Vagina (tissue), 2 donors: ENCODE results near the gene ZIC4.

Source experiments
- POLR2A ChIP-seq, 2 donors: fragments of 450-650 bp; IDR thresholded peaks; one replicate each; pipeline ENCODE4 v1.6.1; 2017; ENCODE audit warnings: antibody characterized with exemption in 2 of 2, mild to moderate bottlenecking in 2 of 2, moderate library complexity in 2 of 2
- POLR2AphosphoS5 ChIP-seq, 2 donors: sonication (generic); formaldehyde crosslinking; IDR thresholded peaks; one replicate each; pipeline ENCODE4 v1.9.0; 2017; ENCODE audit warnings: antibody characterized with exemption in 2 of 2, mild to moderate bottlenecking in 2 of 2, low read depth in 1 of 2; ENCODE audit not compliant: insufficient read depth in 1 of 2
- TF ChIP-seq, protein P1 (sequence below), 3 experiments: fragments of 450-650 bp in 2 of 3; fragments of 200-600 bp in 1 of 3; sonication (generic) in 1 of 3; IDR thresholded peaks; one replicate each; pipeline ENCODE4 v1.5.1; 2017 to 2019; ENCODE audit warnings: antibody characterized with exemption in 3 of 3, mild to moderate bottlenecking in 2 of 3, moderate library complexity in 2 of 3

DNA sequence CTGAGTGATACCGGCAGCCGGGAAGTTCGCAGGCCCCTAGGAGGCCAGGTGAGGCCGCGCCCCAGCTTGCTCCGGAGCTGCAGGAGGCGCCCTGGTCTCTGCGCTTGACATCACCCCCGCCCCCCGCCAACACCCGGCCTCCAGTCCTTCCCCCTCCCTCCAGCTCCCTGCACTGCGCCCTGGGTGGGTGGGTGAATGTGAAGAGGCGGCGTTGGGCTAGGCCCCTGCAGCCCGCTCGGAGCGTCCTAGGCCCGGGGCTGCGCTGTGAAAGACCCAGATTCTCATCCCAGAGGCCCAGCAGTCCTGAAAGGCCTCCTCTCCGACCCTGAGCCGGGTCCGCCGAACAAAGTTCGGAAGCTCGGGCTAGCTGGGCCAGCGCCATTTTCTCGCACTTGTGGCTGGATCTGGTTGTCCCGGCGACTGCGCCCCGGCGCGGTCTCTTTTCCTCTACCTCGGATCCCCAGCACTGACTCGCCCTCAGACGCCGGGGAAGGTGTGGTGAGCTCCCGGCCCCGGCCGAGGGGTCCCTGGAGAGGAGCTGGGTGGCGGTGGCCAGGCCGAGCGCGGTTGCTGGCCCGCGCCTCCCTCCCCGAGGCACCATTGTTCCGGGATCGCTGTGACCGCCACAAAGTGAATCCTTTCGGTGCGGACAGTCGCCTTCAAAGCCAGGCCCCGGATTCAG lies 12.9 kb downstream of the ZIC4 start:
- TF ChIP-seq POLR2A (IDR thresholded peaks at IDR 0.05) (no peak), POLR2AphosphoS5 (IDR thresholded peaks at IDR 0.05; ENCODE audit: insufficient read depth in 1 of 2, low read depth in 1 of 2) (no peak)
- TF ChIP-seq, protein P1, sequence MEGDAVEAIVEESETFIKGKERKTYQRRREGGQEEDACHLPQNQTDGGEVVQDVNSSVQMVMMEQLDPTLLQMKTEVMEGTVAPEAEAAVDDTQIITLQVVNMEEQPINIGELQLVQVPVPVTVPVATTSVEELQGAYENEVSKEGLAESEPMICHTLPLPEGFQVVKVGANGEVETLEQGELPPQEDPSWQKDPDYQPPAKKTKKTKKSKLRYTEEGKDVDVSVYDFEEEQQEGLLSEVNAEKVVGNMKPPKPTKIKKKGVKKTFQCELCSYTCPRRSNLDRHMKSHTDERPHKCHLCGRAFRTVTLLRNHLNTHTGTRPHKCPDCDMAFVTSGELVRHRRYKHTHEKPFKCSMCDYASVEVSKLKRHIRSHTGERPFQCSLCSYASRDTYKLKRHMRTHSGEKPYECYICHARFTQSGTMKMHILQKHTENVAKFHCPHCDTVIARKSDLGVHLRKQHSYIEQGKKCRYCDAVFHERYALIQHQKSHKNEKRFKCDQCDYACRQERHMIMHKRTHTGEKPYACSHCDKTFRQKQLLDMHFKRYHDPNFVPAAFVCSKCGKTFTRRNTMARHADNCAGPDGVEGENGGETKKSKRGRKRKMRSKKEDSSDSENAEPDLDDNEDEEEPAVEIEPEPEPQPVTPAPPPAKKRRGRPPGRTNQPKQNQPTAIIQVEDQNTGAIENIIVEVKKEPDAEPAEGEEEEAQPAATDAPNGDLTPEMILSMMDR (IDR thresholded peaks at IDR 0.05): no peak
